ENCODE results near the gene CAPN15. TPM values are rescaled to one million over a fixed set of nuclear protein-coding genes. Genes with fewer than 3 reads are reported as not detected.
"Not testable (repeated sequence)": the region's sequence is repeated elsewhere in the genome, so short reads cannot be mapped to it uniquely, and the experiment has no call there.

Gene CAPN15
- total RNA-seq, 4 donors from 2014 or later: 59.9 to 86.4 (median 75.2) TPM

GRCh38 chr16:490768-491167, 36.7 kb upstream of the CAPN15 start:
- no peak for DNase-seq (ENCODE audit: low spot score in 2 of 2)
- H3K27ac ChIP-seq: no peak overlapping the region
- TF ChIP-seq POLR2A (IDR thresholded peaks at IDR 0.05): no peak
- no peak for TF ChIP-seq EP300 (IDR thresholded peaks at IDR 0.05)
- TF ChIP-seq POLR2AphosphoS5 (IDR thresholded peaks at IDR 0.05): no peak
- no peak for TF ChIP-seq CTCF (IDR thresholded peaks at IDR 0.05)
- H3K9me3 ChIP-seq: no peaks in the 10 kb centered on the region
- H3K27me3 ChIP-seq: no peaks in the 10 kb centered on the region
- H3K4me1 ChIP-seq: no peaks in the 10 kb centered on the region
- no peak overlapping the region for H3K4me3 ChIP-seq
- 83% methylated on average over 10 of the region's 10 CpGs for WGBS
- peaks cover 30% of the 10 kb centered on the region for H3K36me3 ChIP-seq

GRCh38 chr16:491220-491919, 36.1 kb upstream of the CAPN15 start:
- TF ChIP-seq CTCF (IDR thresholded peaks at IDR 0.05) (no peak), EP300 (IDR thresholded peaks at IDR 0.05) (no peak), POLR2AphosphoS5 (IDR thresholded peaks at IDR 0.05) (no peak), POLR2A (IDR thresholded peaks at IDR 0.05) (no peak)

GRCh38 chr16:492211-492875, 35.2 kb upstream of the CAPN15 start:
- 97% methylated on average over 26 of the region's 30 CpGs for WGBS

More at GRCh38 chr16:491220-491919, 36.1 kb upstream of the CAPN15 start:
- no peaks in the 10 kb centered on the region for H3K27me3 ChIP-seq
- no peaks in the 10 kb centered on the region for H3K4me1 ChIP-seq
- peaks cover 28% of the 10 kb centered on the region for H3K36me3 ChIP-seq
- no peak overlapping the region for H3K4me3 ChIP-seq
- no peak overlapping the region for H3K27ac ChIP-seq
- H3K9me3 ChIP-seq: no peaks in the 10 kb centered on the region
- no peak for DNase-seq (ENCODE audit: low spot score in 2 of 2)
- WGBS: 96% methylated on average over 13 of the region's 19 CpGs

GRCh38 chr16:494676-495075, 32.8 kb upstream of the CAPN15 start:
- WGBS: 86% methylated on average over 15 of the region's 15 CpGs
- not testable (repeated sequence) for DNase-seq (ENCODE audit: low spot score in 2 of 2); H3K9me3 ChIP-seq; H3K27ac ChIP-seq; H3K27me3 ChIP-seq; H3K4me3 ChIP-seq; H3K4me1 ChIP-seq
- peaks cover 16% of the 10 kb centered on the region for H3K36me3 ChIP-seq

More at GRCh38 chr16:492211-492875, 35.2 kb upstream of the CAPN15 start:
- Histone ChIP-seq H3K4me3 (no peak overlapping the region), H3K27me3 (no peaks in the 10 kb centered on the region), H3K9me3 (no peaks in the 10 kb centered on the region), H3K4me1 (no peaks in the 10 kb centered on the region), H3K36me3 (peaks cover 26% of the 10 kb centered on the region), H3K27ac (no peak overlapping the region)
- DNase-seq (ENCODE audit: low spot score in 2 of 2): no peak
- TF ChIP-seq EP300 (IDR thresholded peaks at IDR 0.05) (no peak), POLR2AphosphoS5 (IDR thresholded peaks at IDR 0.05) (no peak), POLR2A (IDR thresholded peaks at IDR 0.05) (no peak), CTCF (IDR thresholded peaks at IDR 0.05) (no peak)

- whole genome bisulfite sequencing: 81% methylated on average over 11 of the region's 11 CpGs
These were observed 32.3 kb upstream of the CAPN15 start for GRCh38 chr16:495127-495748.

More at GRCh38 chr16:495127-495748, 32.3 kb upstream of the CAPN15 start:
- no peaks in the 10 kb centered on the region for H3K9me3 ChIP-seq
- no peak overlapping the region for H3K27ac ChIP-seq
- no peaks in the 10 kb centered on the region for H3K4me1 ChIP-seq
- peaks cover 11% of the 10 kb centered on the region for H3K36me3 ChIP-seq
- no peaks in the 10 kb centered on the region for H3K27me3 ChIP-seq
- no peak overlapping the region for H3K4me3 ChIP-seq
- no peak for DNase-seq (ENCODE audit: low spot score in 2 of 2)
- TF ChIP-seq POLR2A (IDR thresholded peaks at IDR 0.05) (no peak), POLR2AphosphoS5 (IDR thresholded peaks at IDR 0.05) (no peak), CTCF (IDR thresholded peaks at IDR 0.05) (no peak)

Measured in suprapubic skin (tissue), 4 donors.